GM21786 (cell line): ENCODE data around the gene SEMA3D.

Source experiments
- ATAC-seq: cut with Tn5 transposase; IDR thresholded peaks from one replicate; pipeline ENCODE4 v1.9.1; 2021; ENCODE audit not compliant: unreplicated experiment

The SEMA3D gene

GRCh38 chr7:85081392-85081791 lies 105.5 kb downstream of the SEMA3D start:
- no peak for ATAC-seq

GRCh38 chr7:85079434-85079833 lies 107.4 kb downstream of the SEMA3D start:
- ATAC-seq: no peak

GRCh38 chr7:85078181-85078580 lies 108.7 kb downstream of the SEMA3D start:
- ATAC-seq: no peak

GRCh38 chr7:85075864-85076263 lies 111.0 kb downstream of the SEMA3D start:
- ATAC-seq: no peak

GRCh38 chr7:85074992-85075391 lies 111.9 kb downstream of the SEMA3D start:
- no peak for ATAC-seq

GRCh38 chr7:85074016-85074415 lies 112.8 kb downstream of the SEMA3D start:
- ATAC-seq: no peak

- ATAC-seq: no peak
These were observed 115.8 kb downstream of the SEMA3D start for GRCh38 chr7:85070967-85071628.

GRCh38 chr7:85068799-85069198 lies 118.1 kb downstream of the SEMA3D start:
- no peak for ATAC-seq

- ATAC-seq: no peak
These were observed 119.5 kb downstream of the SEMA3D start for GRCh38 chr7:85067371-85067770.

GRCh38 chr7:85065888-85066485 lies 120.9 kb downstream of the SEMA3D start:
- ATAC-seq: no peak

- ATAC-seq: no peak
These were observed 121.5 kb downstream of the SEMA3D start for GRCh38 chr7:85065306-85065705.

GRCh38 chr7:85062651-85063050 lies 124.2 kb downstream of the SEMA3D start:
- ATAC-seq: no peak

- no peak for ATAC-seq
These were observed 125.4 kb downstream of the SEMA3D start for GRCh38 chr7:85061456-85061855.

- no peak for ATAC-seq
These were observed 126.2 kb downstream of the SEMA3D start for GRCh38 chr7:85060696-85061095.

GRCh38 chr7:85055906-85056305 lies 130.9 kb downstream of the SEMA3D start:
- no peak for ATAC-seq

- no peak for ATAC-seq
These were observed 131.7 kb downstream of the SEMA3D start for GRCh38 chr7:85055196-85055595.

- ATAC-seq: no peak
These were observed 132.6 kb downstream of the SEMA3D start for GRCh38 chr7:85054306-85054705.

GRCh38 chr7:85052894-85053293 lies 134.0 kb downstream of the SEMA3D start:
- no peak for ATAC-seq

- no peak for ATAC-seq
These were observed 134.7 kb downstream of the SEMA3D start for GRCh38 chr7:85052056-85052737.

GRCh38 chr7:85046534-85046933 lies 140.3 kb downstream of the SEMA3D start:
- ATAC-seq: no peak

- ATAC-seq: peak; percentile 62
These were observed 145.1 kb downstream of the SEMA3D start for GRCh38 chr7:85041605-85042216.
